VCaP (cell line): Measurements from ENCODE around the gene TBX18.

Experiments used
- H3K27ac ChIP-seq: fragments of 450-650 bp; 2 replicates; pipeline ENCODE4 v1.5.1; 2017
- TF ChIP-seq, protein P1 (sequence below): fragments of 450-650 bp; conservative IDR thresholded peaks from 2 replicates; pipeline ENCODE4 v1.5.1; 2017; ENCODE audit warnings: mild to moderate bottlenecking, moderate library complexity

The TBX18 gene

DNA sequence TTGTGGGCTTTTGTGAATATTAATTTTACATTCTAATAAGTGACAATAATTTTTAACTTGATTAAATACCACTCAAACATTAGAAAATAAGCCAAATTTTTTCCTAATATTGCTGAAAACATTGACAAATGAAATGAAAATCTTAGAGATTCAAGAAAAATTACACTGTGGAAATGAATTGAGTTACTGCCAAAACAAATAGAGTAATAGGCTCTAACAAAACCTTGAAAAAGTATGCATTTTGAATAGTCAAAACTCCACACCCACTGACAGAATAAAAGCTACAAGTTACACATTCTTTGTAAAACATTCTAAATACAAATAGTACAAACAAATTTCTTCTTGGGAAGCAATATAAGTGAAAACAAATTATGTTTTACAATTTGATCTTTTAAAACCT lies 5.9 kb downstream of the TBX18 start:
- H3K27ac ChIP-seq: no peak overlapping the region
- TF ChIP-seq, protein P1, sequence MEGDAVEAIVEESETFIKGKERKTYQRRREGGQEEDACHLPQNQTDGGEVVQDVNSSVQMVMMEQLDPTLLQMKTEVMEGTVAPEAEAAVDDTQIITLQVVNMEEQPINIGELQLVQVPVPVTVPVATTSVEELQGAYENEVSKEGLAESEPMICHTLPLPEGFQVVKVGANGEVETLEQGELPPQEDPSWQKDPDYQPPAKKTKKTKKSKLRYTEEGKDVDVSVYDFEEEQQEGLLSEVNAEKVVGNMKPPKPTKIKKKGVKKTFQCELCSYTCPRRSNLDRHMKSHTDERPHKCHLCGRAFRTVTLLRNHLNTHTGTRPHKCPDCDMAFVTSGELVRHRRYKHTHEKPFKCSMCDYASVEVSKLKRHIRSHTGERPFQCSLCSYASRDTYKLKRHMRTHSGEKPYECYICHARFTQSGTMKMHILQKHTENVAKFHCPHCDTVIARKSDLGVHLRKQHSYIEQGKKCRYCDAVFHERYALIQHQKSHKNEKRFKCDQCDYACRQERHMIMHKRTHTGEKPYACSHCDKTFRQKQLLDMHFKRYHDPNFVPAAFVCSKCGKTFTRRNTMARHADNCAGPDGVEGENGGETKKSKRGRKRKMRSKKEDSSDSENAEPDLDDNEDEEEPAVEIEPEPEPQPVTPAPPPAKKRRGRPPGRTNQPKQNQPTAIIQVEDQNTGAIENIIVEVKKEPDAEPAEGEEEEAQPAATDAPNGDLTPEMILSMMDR: no peak

DNA sequence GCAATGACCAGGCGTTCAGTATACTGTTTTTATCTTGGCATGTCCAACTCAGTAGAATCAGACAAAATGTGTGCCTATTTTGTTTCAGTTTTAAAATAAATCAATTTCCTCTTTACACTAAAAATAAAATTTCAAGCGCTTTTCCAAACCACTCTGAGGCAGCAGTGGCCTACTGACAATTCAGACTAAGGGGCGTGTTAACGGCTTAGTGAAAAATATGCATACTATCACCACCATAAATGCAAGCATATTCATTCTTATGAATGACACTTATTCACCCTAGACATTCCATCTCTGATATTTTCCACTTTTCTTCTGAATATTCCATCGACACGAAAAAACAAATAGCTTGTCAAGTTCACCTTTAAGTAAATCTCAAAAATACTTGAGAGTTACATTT lies 7.5 kb downstream of the TBX18 start:
- no peak overlapping the region for H3K27ac ChIP-seq
- TF ChIP-seq, protein P1: no peak

DNA sequence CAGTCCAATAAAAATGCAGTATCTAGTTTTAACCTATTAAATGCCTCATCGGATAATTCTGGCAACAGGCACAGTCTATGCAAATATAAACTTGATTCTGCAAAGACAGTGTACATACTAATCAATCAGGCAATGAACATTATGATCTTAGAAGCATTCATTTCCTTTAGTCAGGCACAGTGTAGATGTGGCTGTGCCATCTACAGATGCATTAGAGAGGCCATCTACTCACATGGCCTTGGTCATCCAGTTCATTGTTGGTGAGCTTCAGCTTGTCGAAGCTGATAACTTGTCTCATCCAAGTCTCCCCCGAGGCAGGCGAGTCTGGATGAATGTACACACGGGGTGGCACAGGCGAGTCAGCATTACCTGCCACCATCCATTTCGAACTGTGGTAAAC lies 7.9 kb downstream of the TBX18 start:
- TF ChIP-seq, protein P1: no peak
- no peak overlapping the region for H3K27ac ChIP-seq

DNA sequence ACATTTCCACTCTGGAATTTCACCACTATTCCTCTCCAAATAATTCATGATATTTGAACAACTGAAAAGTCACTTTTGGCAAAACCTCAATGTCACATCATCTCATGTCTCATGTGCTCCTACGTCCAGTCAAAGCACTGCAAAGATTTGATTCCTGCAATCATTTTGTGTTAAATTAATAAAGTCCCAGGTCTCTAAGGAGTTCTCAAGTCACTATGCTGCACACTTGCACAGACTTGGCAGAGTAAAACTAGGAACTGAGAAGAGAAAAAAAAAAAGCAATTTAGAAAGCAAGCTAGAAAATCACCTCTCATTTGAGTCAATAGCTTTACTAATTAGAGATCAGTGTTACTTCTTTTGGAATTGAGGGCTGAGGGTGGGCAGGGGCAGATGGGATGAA lies 11.2 kb downstream of the TBX18 start:
- H3K27ac ChIP-seq: no peak overlapping the region
- TF ChIP-seq, protein P1: no peak

DNA sequence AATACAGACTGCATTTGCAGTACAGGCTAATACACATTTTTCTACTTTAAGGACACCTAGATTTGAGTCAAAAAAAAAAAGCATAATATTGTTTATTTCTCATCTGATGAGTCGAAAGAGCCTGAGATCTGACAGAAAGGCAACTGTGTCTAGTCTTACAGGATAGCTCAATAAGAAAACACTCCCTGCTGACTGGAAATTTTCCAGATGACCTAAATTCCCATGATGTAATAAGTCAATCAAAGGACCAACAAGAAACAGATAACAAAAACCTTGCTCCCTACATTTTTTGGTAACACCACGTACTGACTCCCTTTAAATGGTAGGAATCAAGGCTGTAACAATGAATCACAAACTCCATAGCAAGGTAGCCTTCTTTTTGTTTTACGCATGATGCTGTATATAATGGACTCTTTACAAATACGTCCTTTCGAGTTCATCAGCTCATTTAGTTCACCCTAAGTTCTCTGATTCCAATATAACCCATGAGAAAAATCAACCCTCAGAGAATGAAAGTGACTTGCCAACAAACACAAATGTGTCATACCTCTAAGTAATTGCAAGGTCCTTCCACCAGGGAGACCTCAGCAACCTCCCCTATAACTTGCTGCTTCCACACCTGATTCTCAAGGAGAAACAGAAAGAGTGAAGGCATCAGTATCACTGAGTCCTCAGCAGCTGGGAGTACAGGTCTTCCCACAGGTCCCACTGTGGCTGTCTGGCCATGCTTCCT lies 12.1 kb downstream of the TBX18 start:
- H3K27ac ChIP-seq: no peak overlapping the region
- TF ChIP-seq, protein P1: no peak

DNA sequence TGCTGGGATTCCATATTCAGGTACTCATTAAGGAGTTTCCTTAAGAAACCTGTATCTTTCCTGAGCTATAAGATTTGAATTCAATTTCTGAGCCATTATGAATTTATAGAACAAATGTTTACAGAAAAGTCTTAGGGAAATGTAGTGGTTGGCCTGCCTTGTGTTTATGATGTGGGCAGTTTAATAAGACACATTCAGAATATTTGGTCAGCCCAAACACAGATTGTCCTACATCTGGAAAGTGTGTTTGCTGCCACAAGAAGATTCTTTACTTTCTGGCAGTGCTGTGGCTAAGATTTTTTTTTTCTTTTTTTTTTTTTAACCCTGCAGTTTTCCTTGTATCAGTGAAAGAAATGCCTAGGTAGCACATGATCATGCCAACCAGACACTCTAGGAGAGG lies 15.2 kb downstream of the TBX18 start:
- H3K27ac ChIP-seq: no peak overlapping the region
- TF ChIP-seq, protein P1: no peak

DNA sequence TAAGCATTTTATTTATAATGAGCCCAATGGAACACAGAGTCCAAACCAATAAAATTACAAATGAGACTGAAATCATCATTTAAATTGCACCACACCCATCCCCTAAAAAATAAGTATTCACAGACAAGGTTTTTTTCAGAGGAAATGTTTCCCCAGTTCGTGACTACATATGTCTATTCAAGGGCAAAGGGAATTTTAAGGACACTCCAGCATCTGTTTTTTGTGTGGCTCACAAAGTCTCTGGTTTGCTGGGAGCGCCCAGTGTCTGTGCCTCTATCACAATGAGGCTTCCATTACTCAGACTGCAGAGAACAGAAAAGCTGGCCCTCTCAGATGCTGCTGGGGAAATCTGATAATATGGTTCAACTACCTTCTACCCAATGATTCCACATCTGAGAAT lies 16.0 kb downstream of the TBX18 start:
- TF ChIP-seq, protein P1: no peak
- H3K27ac ChIP-seq: no peak overlapping the region
